NCI-H2171 (cell line): ENCODE measurements around the gene BAIAP2.
"Not testable (repeated sequence)": the region's sequence is repeated elsewhere in the genome, so short reads cannot be mapped to it uniquely, and the experiment has no call there.

ENCODE experiments used
- DNase-seq: peaks from one replicate; lab custom pipeline; 2025; lab: John Stamatoyannopoulos, UW

The BAIAP2 gene

GRCh38 chr17:81025065-81025740 is 9.7 kb upstream of the BAIAP2 start:
- no peak for DNase-seq

- no peak for DNase-seq
These were observed 9.2 kb upstream of the BAIAP2 start for GRCh38 chr17:81025741-81026129.

- no peak for DNase-seq
These were observed 8.5 kb upstream of the BAIAP2 start for GRCh38 chr17:81026266-81027036.

GRCh38 chr17:81027038-81027437 is 7.9 kb upstream of the BAIAP2 start:
- no peak for DNase-seq

GRCh38 chr17:81027591-81028505 is 7.1 kb upstream of the BAIAP2 start:
- DNase-seq, result no peak

GRCh38 chr17:81028506-81028858 is 6.5 kb upstream of the BAIAP2 start:
- DNase-seq, result no peak

GRCh38 chr17:81029859-81030258 is 5.1 kb upstream of the BAIAP2 start:
- DNase-seq, result no peak

- not testable (repeated sequence) for DNase-seq
These were observed 4.6 kb upstream of the BAIAP2 start for GRCh38 chr17:81030312-81030711.

GRCh38 chr17:81030741-81031565 is 4.0 kb upstream of the BAIAP2 start:
- DNase-seq, result no peak

- DNase-seq, result peak; percentile 55
These were observed 3.1 kb upstream of the BAIAP2 start for GRCh38 chr17:81031566-81032550.

- DNase-seq, result no peak
These were observed 2.1 kb upstream of the BAIAP2 start for GRCh38 chr17:81032641-81033480.

GRCh38 chr17:81033535-81034167 is 1.3 kb upstream of the BAIAP2 start:
- no peak for DNase-seq

GRCh38 chr17:81034168-81034777 is 678 bp upstream of the BAIAP2 start:
- no peak for DNase-seq

GRCh38 chr17:81035521-81036196 is 708 bp downstream of the BAIAP2 start:
- no peak for DNase-seq

GRCh38 chr17:81036197-81036941 is 1.4 kb downstream of the BAIAP2 start:
- no peak for DNase-seq

GRCh38 chr17:81037026-81037797 is 2.3 kb downstream of the BAIAP2 start:
- DNase-seq, result no peak
